GM19238 (cell line): Measurements from ENCODE around the gene CNOT8.
A peak's percentile ranks its signal among the peaks of the same experiment; 100 is the strongest.
"Not testable (repeated sequence)": the region's sequence is repeated elsewhere in the genome, so short reads cannot be mapped to it uniquely, and the experiment has no call there.

Experiments
- DNase-seq: peaks from one replicate; pipeline ENCODE4 v3.0.0; 2011; ENCODE audit warnings: low spot score; ENCODE audit not compliant: insufficient read length

Gene CNOT8

GRCh38 chr5:154858297-154858971 is at the start of gene CNOT8:
CNOT8 (plus strand) TSS chr5:154858627; CDS start chr5:154863279, 4,652 bp downstream.
- DNase-seq = peak; percentile 67

GRCh38 chr5:154811239-154811638 is 47.2 kb upstream of the CNOT8 start:
- no peak for DNase-seq

GRCh38 chr5:154811653-154812465 is 46.6 kb upstream of the CNOT8 start:
- DNase-seq = peak; percentile 19

GRCh38 chr5:154813158-154813557 is 45.3 kb upstream of the CNOT8 start:
- DNase-seq = no peak

GRCh38 chr5:154813736-154814135 is 44.7 kb upstream of the CNOT8 start:
- no peak for DNase-seq

- DNase-seq = no peak
Observed at GRCh38 chr5:154815025-154815424, 43.4 kb upstream of the CNOT8 start.

- DNase-seq = no peak
Observed at GRCh38 chr5:154815684-154816247, 42.7 kb upstream of the CNOT8 start.

- DNase-seq = no peak
Observed at GRCh38 chr5:154816891-154817492, 41.4 kb upstream of the CNOT8 start.

- DNase-seq = no peak
Observed at GRCh38 chr5:154817815-154818214, 40.6 kb upstream of the CNOT8 start.

GRCh38 chr5:154818471-154819116 is 39.8 kb upstream of the CNOT8 start:
- no peak for DNase-seq

GRCh38 chr5:154819546-154819945 is 38.9 kb upstream of the CNOT8 start:
- no peak for DNase-seq

- DNase-seq = no peak
Observed at GRCh38 chr5:154820383-154820782, 38.0 kb upstream of the CNOT8 start.

GRCh38 chr5:154822896-154823295 is 35.5 kb upstream of the CNOT8 start:
- DNase-seq = not testable (repeated sequence)

GRCh38 chr5:154823605-154824004 is 34.8 kb upstream of the CNOT8 start:
- DNase-seq = no peak

- DNase-seq = no peak
Observed at GRCh38 chr5:154824070-154824469, 34.4 kb upstream of the CNOT8 start.

- no peak for DNase-seq
Observed at GRCh38 chr5:154829181-154829588, 29.2 kb upstream of the CNOT8 start.

- no peak for DNase-seq
Observed at GRCh38 chr5:154829589-154830218, 28.7 kb upstream of the CNOT8 start.

- DNase-seq = no peak
Observed at GRCh38 chr5:154830219-154830595, 28.2 kb upstream of the CNOT8 start.

- DNase-seq = no peak
Observed at GRCh38 chr5:154830596-154830995, 27.8 kb upstream of the CNOT8 start.

GRCh38 chr5:154831451-154831850 is 27.0 kb upstream of the CNOT8 start:
- DNase-seq = no peak

- DNase-seq = not testable (repeated sequence)
Observed at GRCh38 chr5:154832804-154833203, 25.6 kb upstream of the CNOT8 start.
